Uterus (tissue), 4 donors: ENCODE results near the gene SCN7A. TPM values are rescaled to one million over a fixed set of nuclear protein-coding genes. Genes with fewer than 3 reads are reported as not detected.

Experiments used
- DNase-seq, 2 donors: peaks; one replicate each; pipeline ENCODE4 v3.0.0-alpha.2; 2019 to 2020
- H3K27ac ChIP-seq, 2 donors: fragments of 200-600 bp; sonication (generic); 1 replicate in 1 of 2; 2 replicates in 1 of 2; pipeline ENCODE4 v1.5.1; 2016 to 2018
- H3K27me3 ChIP-seq, 2 donors: fragments of 200-600 bp; sonication (generic); one replicate each; pipeline ENCODE4 v1.5.1; 2018 to 2019; ENCODE audit warnings: control low read depth in 1 of 2
- H3K36me3 ChIP-seq, 2 donors: fragments of 200-600 bp; sonication (generic); one replicate each; pipeline ENCODE4 v1.5.1; 2019; ENCODE audit warnings: control low read depth in 1 of 2
- H3K4me1 ChIP-seq, 2 donors: fragments of 200-600 bp; sonication (generic); one replicate each; pipeline ENCODE4 v1.5.1; 2018 to 2019; ENCODE audit warnings: control low read depth in 1 of 2
- H3K4me3 ChIP-seq, 2 donors: fragments of 200-600 bp; sonication (generic); 1 replicate in 1 of 2; 2 replicates in 1 of 2; pipeline ENCODE4 v1.5.1; 2018 to 2019; ENCODE audit warnings: mild to moderate bottlenecking in 1 of 2
- H3K9me3 ChIP-seq, 2 donors: fragments of 200-600 bp; sonication (generic); one replicate each; pipeline ENCODE4 v1.5.1; 2019; ENCODE audit warnings: control low read depth in 1 of 2
- POLR2A ChIP-seq, 2 donors: fragments of 450-650 bp; IDR thresholded peaks; one replicate each; pipeline ENCODE4 v1.6.1; 2016; ENCODE audit warnings: antibody characterized with exemption in 2 of 2, mild to moderate bottlenecking in 1 of 2, moderate library complexity in 1 of 2
- intact Hi-C: fragments of 100-400 bp; cut with DNase I; formaldehyde crosslinking; loops from one replicate; pipeline ENCODE4 v1.15.1; 2023; ENCODE audit warnings: low total_unique reads
- total RNA-seq, 4 donors: library from RNA; depleted of rRNA in 3 of 4; stranded (reverse); fragments of >200 nt in 3 of 4; gene quantifications; one replicate each; pipeline versions ENCODE4 v1.1.0 to v1.2.4, GENCODE V29; 2014 to 2023
- TF ChIP-seq, protein P1 (sequence below), 4 experiments: fragments of 200-600 bp in 2 of 4; fragments of 450-650 bp in 2 of 4; sonication (generic) in 2 of 4; IDR thresholded peaks; one replicate each; pipeline ENCODE4 v1.5.1; 2016 to 2019; ENCODE audit warnings: antibody characterized with exemption in 4 of 4, mild to moderate bottlenecking in 2 of 4, moderate library complexity in 1 of 4
- donor health status: DM: yes; HTN: yes; CAD: no.

Gene SCN7A
- total RNA-seq, 4 donors from 2014 or later: 40.0 to 74.1 (median 48.4) TPM

DNA sequence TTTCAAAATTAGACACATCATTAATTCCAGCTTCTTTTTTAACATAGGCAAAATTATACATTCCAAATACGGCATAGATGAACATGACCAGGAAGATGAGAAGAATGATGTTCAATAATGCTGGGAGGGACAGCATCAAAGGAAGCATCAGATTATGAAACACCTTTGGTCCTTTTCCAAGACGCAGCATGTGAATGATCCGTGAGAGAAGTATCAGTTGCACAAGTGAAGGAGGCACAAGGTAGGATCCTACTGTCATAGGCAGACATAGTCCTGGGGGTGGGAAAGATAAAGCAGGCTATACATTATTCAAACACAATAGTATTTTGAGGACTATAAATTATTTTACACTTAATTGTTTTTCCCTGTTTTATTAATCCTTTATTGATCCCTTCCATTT, 87.7 kb downstream of the SCN7A start:
- TF ChIP-seq, protein P1, sequence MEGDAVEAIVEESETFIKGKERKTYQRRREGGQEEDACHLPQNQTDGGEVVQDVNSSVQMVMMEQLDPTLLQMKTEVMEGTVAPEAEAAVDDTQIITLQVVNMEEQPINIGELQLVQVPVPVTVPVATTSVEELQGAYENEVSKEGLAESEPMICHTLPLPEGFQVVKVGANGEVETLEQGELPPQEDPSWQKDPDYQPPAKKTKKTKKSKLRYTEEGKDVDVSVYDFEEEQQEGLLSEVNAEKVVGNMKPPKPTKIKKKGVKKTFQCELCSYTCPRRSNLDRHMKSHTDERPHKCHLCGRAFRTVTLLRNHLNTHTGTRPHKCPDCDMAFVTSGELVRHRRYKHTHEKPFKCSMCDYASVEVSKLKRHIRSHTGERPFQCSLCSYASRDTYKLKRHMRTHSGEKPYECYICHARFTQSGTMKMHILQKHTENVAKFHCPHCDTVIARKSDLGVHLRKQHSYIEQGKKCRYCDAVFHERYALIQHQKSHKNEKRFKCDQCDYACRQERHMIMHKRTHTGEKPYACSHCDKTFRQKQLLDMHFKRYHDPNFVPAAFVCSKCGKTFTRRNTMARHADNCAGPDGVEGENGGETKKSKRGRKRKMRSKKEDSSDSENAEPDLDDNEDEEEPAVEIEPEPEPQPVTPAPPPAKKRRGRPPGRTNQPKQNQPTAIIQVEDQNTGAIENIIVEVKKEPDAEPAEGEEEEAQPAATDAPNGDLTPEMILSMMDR (IDR thresholded peaks at IDR 0.05): no peak
- TF ChIP-seq POLR2A (IDR thresholded peaks at IDR 0.05): no peak

DNA sequence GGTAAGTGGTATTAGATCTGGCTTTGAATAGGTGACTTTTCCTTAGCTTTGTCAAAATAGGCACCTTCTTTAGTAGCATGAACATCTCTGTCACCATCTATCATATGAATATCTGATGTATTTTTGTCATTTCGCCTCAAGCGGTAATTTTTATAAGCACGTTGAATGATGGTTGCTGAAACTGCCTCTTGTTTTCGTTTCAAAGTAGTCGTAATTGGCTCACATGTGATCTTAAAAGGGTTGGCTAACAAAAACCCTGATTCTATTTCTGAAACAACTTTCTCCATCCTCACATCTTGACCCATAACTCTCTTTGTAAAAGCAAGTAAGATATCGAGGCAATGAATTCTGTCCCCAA, 88.5 kb downstream of the SCN7A start:
- Histone ChIP-seq H3K4me1 (no peaks in the 10 kb centered on the region), H3K4me3 (no peak overlapping the region), H3K9me3 (no peaks in the 10 kb centered on the region), H3K36me3 (no peaks in the 10 kb centered on the region), H3K27ac (no peak overlapping the region), H3K27me3 (no peaks in the 10 kb centered on the region)
- no peak for TF ChIP-seq POLR2A (IDR thresholded peaks at IDR 0.05)
- TF ChIP-seq, protein P1 (IDR thresholded peaks at IDR 0.05): no peak
- DNase-seq: no peak
- intact Hi-C loops: no loop called here

More for the DNA sequence above, 87.7 kb downstream of the SCN7A start:
- no peak overlapping the region for H3K4me3 ChIP-seq
- H3K4me1 ChIP-seq: no peaks in the 10 kb centered on the region
- DNase-seq: no peak
- no peak overlapping the region for H3K27ac ChIP-seq
- H3K9me3 ChIP-seq: no peaks in the 10 kb centered on the region
- H3K27me3 ChIP-seq: no peaks in the 10 kb centered on the region
- H3K36me3 ChIP-seq: no peaks in the 10 kb centered on the region
- intact Hi-C loops: no loop called here

DNA sequence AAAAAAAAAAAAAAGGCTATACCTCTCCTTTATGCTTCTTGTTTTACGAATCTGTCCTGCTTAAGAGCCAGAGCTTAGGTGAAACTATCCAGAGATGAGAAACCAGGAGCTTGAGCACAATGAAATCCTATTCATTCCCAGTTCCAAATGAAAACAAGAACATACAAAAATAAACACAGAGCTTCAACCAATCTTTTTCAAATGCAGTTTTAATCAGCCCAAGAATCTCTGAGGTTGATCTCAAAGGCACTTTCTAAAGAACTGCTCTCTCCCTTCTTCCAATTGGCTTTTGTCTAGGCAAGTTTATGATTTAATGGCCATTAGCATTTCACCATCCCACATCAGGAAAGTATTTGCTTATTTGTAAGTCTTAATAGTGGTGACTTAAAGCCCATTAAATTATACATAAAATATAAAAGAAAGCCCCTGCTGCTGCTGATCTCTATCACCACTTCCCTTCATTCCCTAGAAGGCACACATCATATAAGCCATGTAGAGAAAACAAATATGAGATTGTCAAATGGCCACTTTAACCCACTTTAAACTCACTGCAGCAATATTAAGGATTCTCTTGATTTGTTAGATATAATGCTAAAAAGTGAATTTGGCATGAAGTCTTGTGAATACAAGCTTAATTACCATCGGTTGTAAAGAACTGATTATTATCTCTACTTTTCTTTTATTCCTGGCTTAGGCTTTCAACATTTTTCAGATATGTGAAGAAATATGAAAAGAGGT, 89.0 kb downstream of the SCN7A start:
- intact Hi-C loops: no loop called here
- no peaks in the 10 kb centered on the region for H3K27me3 ChIP-seq
- no peak for DNase-seq
- no peak overlapping the region for H3K27ac ChIP-seq
- TF ChIP-seq, protein P1 (IDR thresholded peaks at IDR 0.05): no peak
- no peak for TF ChIP-seq POLR2A (IDR thresholded peaks at IDR 0.05)
- H3K4me1 ChIP-seq: no peaks in the 10 kb centered on the region
- H3K4me3 ChIP-seq: no peak overlapping the region
- H3K9me3 ChIP-seq: no peaks in the 10 kb centered on the region
- no peaks in the 10 kb centered on the region for H3K36me3 ChIP-seq

DNA sequence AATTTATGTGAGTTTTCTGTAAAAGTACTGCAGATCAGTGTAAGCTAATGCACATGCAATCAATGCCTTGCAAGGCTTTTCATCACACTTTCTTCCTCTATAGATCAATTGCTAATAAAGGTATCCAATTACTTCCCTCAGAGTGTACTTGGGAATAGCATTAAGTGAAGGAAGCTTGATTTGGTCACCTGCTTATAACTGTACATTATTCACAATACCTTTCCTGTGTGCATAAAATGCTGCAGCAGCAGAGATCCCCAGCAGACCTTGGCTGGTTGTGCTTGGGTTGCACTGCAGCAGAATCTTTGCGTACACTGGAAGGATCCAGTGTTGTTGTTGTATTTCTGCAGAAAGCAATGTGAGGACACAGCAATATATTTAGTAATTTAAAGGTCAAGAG, 99.8 kb downstream of the SCN7A start:
- H3K27ac ChIP-seq: no peak overlapping the region
- no peaks in the 10 kb centered on the region for H3K27me3 ChIP-seq
- H3K4me3 ChIP-seq: no peak overlapping the region
- TF ChIP-seq, protein P1 (IDR thresholded peaks at IDR 0.05): no peak
- TF ChIP-seq POLR2A (IDR thresholded peaks at IDR 0.05): no peak
- intact Hi-C loops: no loop called here
- no peaks in the 10 kb centered on the region for H3K36me3 ChIP-seq
- no peaks in the 10 kb centered on the region for H3K4me1 ChIP-seq
- no peak for DNase-seq
- no peaks in the 10 kb centered on the region for H3K9me3 ChIP-seq

DNA sequence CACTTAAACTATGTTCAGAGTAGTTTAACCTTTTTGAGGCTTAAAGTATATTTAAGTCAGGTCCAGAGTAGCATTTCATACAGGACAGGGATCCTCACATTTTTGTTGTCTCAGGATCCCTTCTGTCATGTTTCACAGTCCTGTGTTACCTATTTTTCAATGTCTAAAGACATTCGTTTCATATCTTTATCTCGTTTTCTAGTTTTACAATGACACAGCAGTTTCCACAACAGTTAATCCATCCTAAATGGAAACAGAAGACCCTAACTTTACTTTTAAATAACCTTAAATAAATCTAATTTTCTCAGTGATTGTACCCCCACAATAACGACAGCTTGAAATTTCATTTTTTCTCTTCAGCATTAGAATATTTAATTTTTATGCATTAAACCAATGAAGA, 101.0 kb downstream of the SCN7A start:
- H3K4me3 ChIP-seq: no peak overlapping the region
- H3K27me3 ChIP-seq: no peaks in the 10 kb centered on the region
- intact Hi-C loops: no loop called here
- H3K36me3 ChIP-seq: no peaks in the 10 kb centered on the region
- TF ChIP-seq, protein P1 (IDR thresholded peaks at IDR 0.05): no peak
- no peak for TF ChIP-seq POLR2A (IDR thresholded peaks at IDR 0.05)
- DNase-seq: no peak
- H3K4me1 ChIP-seq: no peaks in the 10 kb centered on the region
- H3K27ac ChIP-seq: no peak overlapping the region
- H3K9me3 ChIP-seq: no peaks in the 10 kb centered on the region
